ENCODE data around the gene PLA2G2F.

PLA2G2F gene

DNA sequence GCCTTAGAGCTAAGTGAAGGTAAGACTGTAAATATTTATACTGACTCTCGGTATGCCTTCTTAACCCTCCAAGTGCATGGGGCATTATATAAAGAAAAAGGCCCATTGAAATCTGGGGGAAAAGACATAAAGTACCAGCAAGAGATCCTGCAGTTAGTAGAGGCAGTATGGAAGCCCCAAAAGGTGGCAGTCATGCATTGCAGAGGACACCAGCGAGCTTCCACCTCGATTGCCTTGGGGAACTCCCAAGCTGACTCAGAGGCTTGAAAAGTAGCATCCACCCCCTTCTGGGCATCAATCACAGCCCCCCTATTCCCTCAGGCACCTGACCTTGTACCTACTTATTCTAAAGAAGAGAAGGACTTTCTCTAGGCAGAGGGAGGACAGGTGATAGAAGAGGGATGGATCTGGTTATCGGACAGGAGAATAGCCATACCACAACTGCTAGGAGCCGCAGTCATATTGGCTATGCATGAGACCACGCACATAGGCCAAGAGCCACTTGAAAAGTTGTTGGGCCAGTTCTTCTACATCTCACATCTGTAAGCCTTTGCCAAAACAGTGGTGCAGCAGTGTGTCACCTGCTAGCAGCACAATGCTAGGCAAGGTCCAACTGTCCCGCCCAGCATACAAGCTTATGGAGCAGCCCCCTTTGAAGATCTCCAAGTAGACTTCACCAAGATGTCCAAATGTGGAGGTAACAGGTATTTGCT, 19.4 kb downstream of the PLA2G2F start:
- Histone ChIP-seq H3K4me3 (ENCODE audit: low read depth, low read length) (no peak overlapping the region), H3K9me3 (ENCODE audit: control insufficient read depth, insufficient read depth, low read length) (peaks cover 19% of the 10 kb centered on the region), H3K4me1 (ENCODE audit: control insufficient read depth, insufficient read depth, low read length) (no peaks in the 10 kb centered on the region), H3K9ac (ENCODE audit: low read depth, low read length) (no peak overlapping the region), H3K36me3 (ENCODE audit: control insufficient read depth, insufficient read depth, low read length) (no peaks in the 10 kb centered on the region), H3K27me3 (ENCODE audit: control insufficient read depth, insufficient read depth, low read length) (no peaks in the 10 kb centered on the region), H3K27ac (ENCODE audit: low read depth, low read length) (no peak overlapping the region)

DNA sequence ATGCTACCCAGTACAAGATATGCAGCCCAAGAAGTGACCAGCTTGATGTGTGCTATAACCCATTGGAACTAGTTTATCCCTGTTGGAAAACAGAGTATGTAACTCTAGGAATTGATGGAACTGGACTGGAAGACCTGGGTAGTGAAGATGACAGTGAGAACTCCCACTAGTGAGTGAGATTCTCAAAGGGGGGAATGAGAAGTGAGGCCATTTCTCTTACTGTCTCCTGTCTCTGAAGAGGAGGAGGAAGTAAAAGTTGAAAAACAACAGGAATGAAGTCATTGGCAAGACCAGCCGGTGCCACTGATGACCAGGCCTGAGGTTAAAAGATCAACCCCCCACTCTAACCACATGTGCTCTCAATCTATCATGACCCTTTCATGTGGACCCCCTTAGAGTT, 20.9 kb downstream of the PLA2G2F start:
- H3K36me3 ChIP-seq (ENCODE audit: control insufficient read depth, insufficient read depth, low read length): no peaks in the 10 kb centered on the region
- H3K27me3 ChIP-seq (ENCODE audit: control insufficient read depth, insufficient read depth, low read length): no peaks in the 10 kb centered on the region
- no peak overlapping the region for H3K9ac ChIP-seq (ENCODE audit: low read depth, low read length)
- no peak overlapping the region for H3K4me3 ChIP-seq (ENCODE audit: low read depth, low read length)
- no peak overlapping the region for H3K27ac ChIP-seq (ENCODE audit: low read depth, low read length)
- no peaks in the 10 kb centered on the region for H3K4me1 ChIP-seq (ENCODE audit: control insufficient read depth, insufficient read depth, low read length)
- peaks cover 19% of the 10 kb centered on the region for H3K9me3 ChIP-seq (ENCODE audit: control insufficient read depth, insufficient read depth, low read length)

DNA sequence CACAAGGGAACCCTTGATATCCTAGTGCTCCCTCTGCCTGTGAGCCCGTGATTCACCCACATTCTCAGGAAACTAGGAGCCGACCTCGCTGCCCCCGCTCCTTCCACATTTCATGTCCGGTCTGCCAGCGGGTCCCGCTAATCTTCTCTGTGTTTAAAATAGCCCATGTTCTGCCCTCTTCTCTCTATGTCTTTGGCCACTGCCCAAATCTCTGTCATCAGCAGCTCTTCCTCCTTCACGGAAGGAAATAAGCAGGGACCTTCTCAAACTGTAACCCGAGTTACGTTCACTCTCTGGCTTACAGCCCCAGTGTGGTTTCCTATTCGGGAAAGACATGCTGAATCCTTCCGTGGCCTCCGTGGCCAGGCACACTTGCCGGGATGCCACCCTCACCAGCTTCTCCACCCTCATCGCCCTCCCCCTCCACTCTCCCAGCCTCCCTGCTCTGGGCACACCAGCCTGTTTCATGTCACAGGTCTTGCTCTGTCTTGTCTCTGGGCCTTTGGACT, 25.6 kb downstream of the PLA2G2F start:
- no peaks in the 10 kb centered on the region for H3K27me3 ChIP-seq (ENCODE audit: control insufficient read depth, insufficient read depth, low read length)

DNA sequence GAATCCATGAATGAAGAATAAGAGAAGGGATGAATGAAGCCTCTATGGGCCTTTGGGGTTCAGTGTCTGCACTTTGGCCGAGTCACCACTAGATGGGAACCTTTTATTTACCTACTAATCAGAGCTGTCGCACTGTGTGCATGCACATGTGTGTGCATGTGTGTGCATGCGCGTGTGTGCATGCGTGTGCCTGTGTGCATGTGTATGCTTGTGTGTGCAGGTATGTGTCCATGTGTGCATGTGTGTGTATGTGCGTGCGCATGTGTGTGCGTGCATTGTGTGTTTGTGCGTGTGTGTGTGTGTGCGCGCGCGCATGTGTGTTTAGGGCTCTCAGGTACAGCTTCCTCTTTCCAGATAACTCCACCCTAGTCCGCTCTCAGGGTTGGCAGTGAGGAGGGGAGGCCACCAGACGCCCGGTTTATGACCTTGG, 26.4 kb downstream of the PLA2G2F start:
- H3K36me3 ChIP-seq (ENCODE audit: control insufficient read depth, insufficient read depth, low read length): no peaks in the 10 kb centered on the region
- H3K27me3 ChIP-seq (ENCODE audit: control insufficient read depth, insufficient read depth, low read length): no peaks in the 10 kb centered on the region
- peaks cover 8% of the 10 kb centered on the region; the same call in 1 of the 2 replicates for H3K9me3 ChIP-seq (ENCODE audit: control insufficient read depth, insufficient read depth, low read length)
- no peak overlapping the region for H3K9ac ChIP-seq (ENCODE audit: low read depth, low read length)
- H3K4me1 ChIP-seq (ENCODE audit: control insufficient read depth, insufficient read depth, low read length): no peaks in the 10 kb centered on the region
- no peak overlapping the region for H3K27ac ChIP-seq (ENCODE audit: low read depth, low read length)
- H3K4me3 ChIP-seq (ENCODE audit: low read depth, low read length): no peak overlapping the region

More for the DNA sequence above, 25.6 kb downstream of the PLA2G2F start:
- H3K27ac ChIP-seq (ENCODE audit: low read depth, low read length): no peak overlapping the region
- no peaks in the 10 kb centered on the region for H3K4me1 ChIP-seq (ENCODE audit: control insufficient read depth, insufficient read depth, low read length)
- H3K9me3 ChIP-seq (ENCODE audit: control insufficient read depth, insufficient read depth, low read length): peaks cover 15% of the 10 kb centered on the region
- no peaks in the 10 kb centered on the region for H3K36me3 ChIP-seq (ENCODE audit: control insufficient read depth, insufficient read depth, low read length)
- H3K4me3 ChIP-seq (ENCODE audit: low read depth, low read length): no peak overlapping the region
- H3K9ac ChIP-seq (ENCODE audit: low read depth, low read length): no peak overlapping the region

DNA sequence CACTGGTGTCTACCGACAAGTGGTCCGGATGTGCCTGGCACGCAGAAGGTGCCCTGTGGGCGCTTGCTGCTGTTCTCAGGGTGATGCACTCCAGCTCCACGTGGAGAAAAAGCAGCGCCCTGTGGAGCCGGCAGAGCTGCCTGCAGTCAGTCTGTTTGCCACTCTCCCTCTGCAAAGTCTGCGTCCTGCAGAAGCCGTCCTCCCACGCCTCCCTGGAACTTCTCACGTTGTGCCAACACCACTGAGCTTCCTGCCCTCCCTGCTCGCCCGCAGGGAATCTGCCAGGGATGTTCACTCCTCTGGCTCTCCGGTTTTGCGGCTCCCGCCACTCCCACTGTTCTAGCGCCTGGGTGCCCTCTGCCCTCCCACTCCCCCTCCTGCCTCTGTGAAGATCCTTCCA, 26.9 kb downstream of the PLA2G2F start:
- no peak overlapping the region for H3K27ac ChIP-seq (ENCODE audit: low read depth, low read length)
- H3K4me1 ChIP-seq (ENCODE audit: control insufficient read depth, insufficient read depth, low read length): no peaks in the 10 kb centered on the region
- H3K9me3 ChIP-seq (ENCODE audit: control insufficient read depth, insufficient read depth, low read length): 0 out of 2 replicates have a peak, but pooled peaks cover 3% of the 10 kb centered on the region
- H3K9ac ChIP-seq (ENCODE audit: low read depth, low read length): no peak overlapping the region
- H3K36me3 ChIP-seq (ENCODE audit: control insufficient read depth, insufficient read depth, low read length): no peaks in the 10 kb centered on the region
- H3K27me3 ChIP-seq (ENCODE audit: control insufficient read depth, insufficient read depth, low read length): no peaks in the 10 kb centered on the region
- no peak overlapping the region for H3K4me3 ChIP-seq (ENCODE audit: low read depth, low read length)

DNA sequence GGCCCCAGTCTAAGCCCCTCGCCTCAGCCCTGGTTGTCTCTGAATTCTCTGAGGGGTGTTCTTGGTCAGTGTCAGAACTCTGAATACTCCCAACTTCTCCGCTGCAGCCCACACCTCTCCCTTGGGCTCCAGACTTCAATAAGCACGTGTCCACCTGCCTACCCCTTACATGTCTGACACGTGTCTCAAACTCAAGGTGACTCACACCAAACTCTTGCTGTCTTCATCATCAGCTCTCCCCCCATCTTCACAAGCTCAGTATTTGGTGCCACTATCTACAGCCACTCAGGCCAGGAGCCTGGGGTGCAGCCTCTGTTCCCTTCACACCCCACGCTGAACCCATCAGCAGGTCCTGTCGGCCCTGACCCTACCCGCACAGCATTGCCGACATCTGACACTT, 28.0 kb downstream of the PLA2G2F start:
- Histone ChIP-seq H3K9me3 (ENCODE audit: control insufficient read depth, insufficient read depth, low read length) (no peaks in the 10 kb centered on the region), H3K27ac (ENCODE audit: low read depth, low read length) (no peak overlapping the region), H3K4me3 (ENCODE audit: low read depth, low read length) (no peak overlapping the region), H3K36me3 (ENCODE audit: control insufficient read depth, insufficient read depth, low read length) (no peaks in the 10 kb centered on the region), H3K4me1 (ENCODE audit: control insufficient read depth, insufficient read depth, low read length) (no peaks in the 10 kb centered on the region), H3K9ac (ENCODE audit: low read depth, low read length) (no peak overlapping the region), H3K27me3 (ENCODE audit: control insufficient read depth, insufficient read depth, low read length) (no peaks in the 10 kb centered on the region)

DNA sequence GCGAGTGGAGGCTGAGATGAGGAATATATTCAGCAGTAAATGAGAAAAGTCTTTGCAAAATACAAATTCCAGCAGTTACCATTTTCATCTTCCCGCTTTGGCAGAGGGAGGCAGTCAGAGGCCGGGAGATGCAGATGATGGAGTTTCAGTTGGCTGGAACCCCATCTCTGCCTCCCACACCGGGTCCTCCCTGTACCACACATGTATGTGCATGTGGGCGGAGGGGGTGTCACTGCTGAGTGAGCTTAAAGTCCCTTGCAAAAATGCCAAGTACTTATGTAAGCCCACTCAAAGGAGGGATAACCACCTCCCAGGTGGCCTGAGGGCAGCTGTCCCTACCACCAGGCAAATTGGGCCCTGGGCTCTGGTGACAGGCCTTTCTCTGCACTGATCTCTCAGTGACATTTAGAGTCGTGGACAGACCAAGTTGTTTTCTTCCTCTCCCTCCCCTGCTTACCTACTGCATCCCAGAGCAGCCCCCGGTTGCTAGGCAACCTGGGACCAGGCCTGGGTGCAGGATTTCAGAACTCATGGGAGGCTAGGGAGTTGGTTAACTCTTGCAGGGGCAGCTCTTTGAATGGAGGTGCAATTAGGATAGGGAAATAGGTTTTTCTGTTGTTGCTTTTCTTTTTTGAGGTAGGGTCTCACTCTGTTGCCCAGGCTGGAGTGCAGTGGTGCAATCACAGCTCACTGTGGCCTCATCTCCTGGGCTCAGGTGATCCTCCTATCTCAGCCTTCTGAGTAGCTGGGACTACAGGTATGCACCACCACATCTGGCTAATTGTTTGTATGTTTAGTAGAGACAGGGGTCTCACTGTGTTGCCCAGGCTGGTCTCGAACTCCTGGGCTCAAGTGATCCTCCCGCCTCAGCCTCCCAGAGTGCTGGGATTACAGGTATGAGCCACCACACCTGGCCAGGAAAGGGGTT, 29.7 kb downstream of the PLA2G2F start:
- Histone ChIP-seq H3K9me3 (ENCODE audit: control insufficient read depth, insufficient read depth, low read length) (no peaks in the 10 kb centered on the region), H3K9ac (ENCODE audit: low read depth, low read length) (no peak overlapping the region), H3K27ac (ENCODE audit: low read depth, low read length) (no peak overlapping the region), H3K4me1 (ENCODE audit: control insufficient read depth, insufficient read depth, low read length) (no peaks in the 10 kb centered on the region), H3K36me3 (ENCODE audit: control insufficient read depth, insufficient read depth, low read length) (no peaks in the 10 kb centered on the region), H3K27me3 (ENCODE audit: control insufficient read depth, insufficient read depth, low read length) (no peaks in the 10 kb centered on the region), H3K4me3 (ENCODE audit: low read depth, low read length) (no peak overlapping the region)

DNA sequence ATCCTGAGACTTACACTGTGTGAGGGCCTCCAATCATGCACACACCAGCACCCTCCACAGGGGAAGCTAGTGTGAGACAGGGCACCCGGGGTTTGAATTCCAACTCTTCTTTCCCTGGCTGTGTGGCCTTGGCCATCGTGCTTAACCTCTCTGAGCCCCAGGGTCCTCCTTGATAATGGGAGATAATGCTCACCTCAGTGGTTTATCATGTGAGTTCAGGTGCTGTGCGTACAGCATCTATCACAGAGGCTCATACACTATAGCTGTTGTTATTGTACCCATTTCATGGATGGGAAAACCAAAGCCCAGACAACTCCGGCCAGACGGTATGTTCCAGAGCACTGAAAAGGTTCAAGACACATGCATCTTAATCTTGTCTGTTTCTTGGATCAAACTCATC, 30.8 kb downstream of the PLA2G2F start:
- no peak overlapping the region for H3K9ac ChIP-seq (ENCODE audit: low read depth, low read length)
- H3K27me3 ChIP-seq (ENCODE audit: control insufficient read depth, insufficient read depth, low read length): no peaks in the 10 kb centered on the region
- H3K27ac ChIP-seq (ENCODE audit: low read depth, low read length): no peak overlapping the region
- H3K36me3 ChIP-seq (ENCODE audit: control insufficient read depth, insufficient read depth, low read length): no peaks in the 10 kb centered on the region
- no peaks in the 10 kb centered on the region for H3K4me1 ChIP-seq (ENCODE audit: control insufficient read depth, insufficient read depth, low read length)
- no peak overlapping the region for H3K4me3 ChIP-seq (ENCODE audit: low read depth, low read length)
- no peaks in the 10 kb centered on the region for H3K9me3 ChIP-seq (ENCODE audit: control insufficient read depth, insufficient read depth, low read length)

DNA sequence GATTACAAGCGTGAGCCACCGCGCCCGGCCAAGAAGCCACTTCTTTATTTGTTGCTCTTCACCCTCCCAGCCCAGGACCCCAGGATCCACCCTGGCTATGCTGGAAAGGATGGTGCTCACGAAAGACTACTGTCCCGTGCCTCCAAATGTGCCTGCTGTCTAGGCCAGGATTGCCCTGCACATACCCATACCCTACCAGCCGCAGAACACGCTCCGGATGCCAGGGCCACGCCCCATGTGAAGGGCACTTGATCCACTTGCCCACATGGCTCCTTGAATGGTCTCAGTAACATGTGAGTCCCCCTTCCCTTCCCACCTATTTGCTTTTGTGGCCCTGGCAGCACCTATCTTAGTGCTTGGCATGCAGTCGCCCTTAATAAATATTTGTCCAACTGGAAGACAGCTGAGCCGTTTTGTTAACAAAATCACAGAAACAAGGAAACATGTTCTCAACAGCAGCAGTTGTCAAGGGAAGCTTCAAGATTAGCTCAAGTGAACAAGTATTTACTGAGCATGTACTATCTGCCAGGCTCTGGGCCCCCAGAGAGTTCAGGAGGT, 33.0 kb downstream of the PLA2G2F start:
- peaks cover under 1% of the 10 kb centered on the region; the same call in 1 of the 2 replicates for H3K27me3 ChIP-seq (ENCODE audit: control insufficient read depth, insufficient read depth, low read length)
- H3K9ac ChIP-seq (ENCODE audit: low read depth, low read length): no peak overlapping the region
- H3K4me1 ChIP-seq (ENCODE audit: control insufficient read depth, insufficient read depth, low read length): no peaks in the 10 kb centered on the region
- H3K9me3 ChIP-seq (ENCODE audit: control insufficient read depth, insufficient read depth, low read length): no peaks in the 10 kb centered on the region
- no peaks in the 10 kb centered on the region for H3K36me3 ChIP-seq (ENCODE audit: control insufficient read depth, insufficient read depth, low read length)
- H3K4me3 ChIP-seq (ENCODE audit: low read depth, low read length): no peak overlapping the region
- H3K27ac ChIP-seq (ENCODE audit: low read depth, low read length): no peak overlapping the region

DNA sequence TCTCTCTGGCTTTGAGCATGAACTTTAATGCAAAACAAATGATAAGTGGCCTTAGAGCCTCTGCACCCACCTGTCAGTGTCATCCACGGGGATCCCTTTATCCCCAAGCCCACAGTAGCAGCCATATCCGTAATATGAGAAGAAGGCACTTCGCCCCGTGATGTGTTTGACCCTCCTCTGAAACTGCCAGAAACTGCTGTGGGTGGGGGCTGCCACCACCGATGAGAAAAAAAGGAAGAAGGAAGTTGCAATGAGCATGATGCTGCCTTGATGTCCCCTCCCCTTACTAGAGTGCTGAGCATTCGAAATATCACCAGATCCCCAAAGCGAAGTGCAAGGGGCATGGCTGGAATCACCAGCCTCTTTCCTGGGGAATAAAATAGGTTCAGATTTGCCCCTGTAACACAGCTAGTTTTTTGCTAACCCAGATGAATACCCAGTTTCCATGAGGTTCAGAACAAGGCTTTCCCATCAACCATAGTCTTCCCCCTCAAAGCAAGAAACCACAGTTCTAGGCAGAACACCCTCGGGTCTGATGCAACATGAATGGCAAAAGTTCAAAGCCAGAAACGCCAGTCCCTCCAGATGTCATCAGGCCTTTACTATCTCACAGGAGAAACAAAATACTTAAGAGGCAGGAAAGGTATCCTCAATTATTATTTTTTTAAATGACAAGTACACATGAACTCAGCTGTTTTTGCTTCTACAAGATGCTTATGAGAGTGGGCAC, 36.0 kb downstream of the PLA2G2F start:
- H3K4me1 ChIP-seq (ENCODE audit: control insufficient read depth, insufficient read depth, low read length): no peaks in the 10 kb centered on the region
- H3K9me3 ChIP-seq (ENCODE audit: control insufficient read depth, insufficient read depth, low read length): no peaks in the 10 kb centered on the region
- peaks cover 6% of the 10 kb centered on the region; the same call in 1 of the 2 replicates for H3K27me3 ChIP-seq (ENCODE audit: control insufficient read depth, insufficient read depth, low read length)
- H3K27ac ChIP-seq (ENCODE audit: low read depth, low read length): no peak overlapping the region
- no peak overlapping the region for H3K9ac ChIP-seq (ENCODE audit: low read depth, low read length)
- H3K4me3 ChIP-seq (ENCODE audit: low read depth, low read length): no peak overlapping the region
- H3K36me3 ChIP-seq (ENCODE audit: control insufficient read depth, insufficient read depth, low read length): no peaks in the 10 kb centered on the region

All from HUES48 (cell line).